Stimulated activated naive CD8-positive, alpha-beta T cell treated with anti-CD3 and anti-CD28 coated beads, Interleukin-15, Interleukin-2, amounts not matched to agents 100 ng/mL and 50 ng/mL, for 24 hours (primary cell): ENCODE data around the gene TTC32.
"Not testable (repeated sequence)": the region's sequence is repeated elsewhere in the genome, so short reads cannot be mapped to it uniquely, and the experiment has no call there.

Experiments used
- H3K27ac Mint-ChIP-seq: one replicate; pipeline ENCODE4 v1.8.0; 2021; ENCODE audit warnings: mild to moderate bottlenecking, mixed read lengths
- H3K27me3 Mint-ChIP-seq: one replicate; pipeline ENCODE4 v1.8.0; 2021; ENCODE audit warnings: mixed read lengths
- H3K36me3 Mint-ChIP-seq: one replicate; pipeline ENCODE4 v1.8.0; 2021; ENCODE audit warnings: low read depth, mixed read lengths
- H3K4me1 Mint-ChIP-seq: one replicate; pipeline ENCODE4 v1.8.0; 2021; ENCODE audit warnings: low read depth, mixed read lengths
- H3K4me3 Mint-ChIP-seq: one replicate; pipeline ENCODE4 v1.8.0; 2021; ENCODE audit warnings: mild to moderate bottlenecking, mixed read lengths
- H3K9me3 Mint-ChIP-seq: one replicate; pipeline ENCODE4 v1.8.0; 2021; ENCODE audit warnings: mixed read lengths

TTC32 gene

GRCh38 chr2:19887510-19887909 lies 14.3 kb downstream of the TTC32 start:
- Mint-ChIP-seq H3K4me1 (peaks cover 21% of the 10 kb centered on the region), H3K36me3 (no peaks in the 10 kb centered on the region), H3K27me3 (no peaks in the 10 kb centered on the region)

GRCh38 chr2:19886261-19886660 lies 15.5 kb downstream of the TTC32 start:
- H3K36me3 Mint-ChIP-seq: no peaks in the 10 kb centered on the region
- no peak overlapping the region for H3K4me3 Mint-ChIP-seq
- H3K27ac Mint-ChIP-seq: no peak overlapping the region
- H3K4me1 Mint-ChIP-seq: peaks cover 10% of the 10 kb centered on the region
- H3K27me3 Mint-ChIP-seq: no peaks in the 10 kb centered on the region
- no peaks in the 10 kb centered on the region for H3K9me3 Mint-ChIP-seq

More at GRCh38 chr2:19887510-19887909, 14.3 kb downstream of the TTC32 start:
- no peaks in the 10 kb centered on the region for H3K9me3 Mint-ChIP-seq
- no peak overlapping the region for H3K27ac Mint-ChIP-seq
- no peak overlapping the region for H3K4me3 Mint-ChIP-seq

GRCh38 chr2:19885791-19886190 lies 16.0 kb downstream of the TTC32 start:
- no peak overlapping the region for H3K4me3 Mint-ChIP-seq
- peaks cover 9% of the 10 kb centered on the region for H3K4me1 Mint-ChIP-seq
- no peak overlapping the region for H3K27ac Mint-ChIP-seq
- no peaks in the 10 kb centered on the region for H3K36me3 Mint-ChIP-seq
- H3K27me3 Mint-ChIP-seq: no peaks in the 10 kb centered on the region
- H3K9me3 Mint-ChIP-seq: no peaks in the 10 kb centered on the region

- H3K27ac Mint-ChIP-seq: no peak overlapping the region
- peaks cover 2% of the 10 kb centered on the region for H3K4me1 Mint-ChIP-seq
- H3K36me3 Mint-ChIP-seq: peaks cover 5% of the 10 kb centered on the region
- no peaks in the 10 kb centered on the region for H3K27me3 Mint-ChIP-seq
- no peaks in the 10 kb centered on the region for H3K9me3 Mint-ChIP-seq
- no peak overlapping the region for H3K4me3 Mint-ChIP-seq
These were observed 17.6 kb downstream of the TTC32 start for GRCh38 chr2:19883971-19884720.

- H3K4me1 Mint-ChIP-seq: no peaks in the 10 kb centered on the region
- H3K4me3 Mint-ChIP-seq: no peak overlapping the region
- H3K27ac Mint-ChIP-seq: no peak overlapping the region
- no peaks in the 10 kb centered on the region for H3K27me3 Mint-ChIP-seq
- peaks cover 6% of the 10 kb centered on the region for H3K36me3 Mint-ChIP-seq
- H3K9me3 Mint-ChIP-seq: no peaks in the 10 kb centered on the region
These were observed 18.3 kb downstream of the TTC32 start for GRCh38 chr2:19883486-19883885.

- H3K4me3 Mint-ChIP-seq: no peak overlapping the region
- no peaks in the 10 kb centered on the region for H3K27me3 Mint-ChIP-seq
- no peaks in the 10 kb centered on the region for H3K9me3 Mint-ChIP-seq
- H3K36me3 Mint-ChIP-seq: peaks cover 6% of the 10 kb centered on the region
- H3K27ac Mint-ChIP-seq: no peak overlapping the region
- H3K4me1 Mint-ChIP-seq: no peaks in the 10 kb centered on the region
These were observed 19.5 kb downstream of the TTC32 start for GRCh38 chr2:19882286-19882685.

GRCh38 chr2:19881908-19882265 lies 19.9 kb downstream of the TTC32 start:
- no peak overlapping the region for H3K4me3 Mint-ChIP-seq
- H3K27me3 Mint-ChIP-seq: no peaks in the 10 kb centered on the region
- H3K4me1 Mint-ChIP-seq: no peaks in the 10 kb centered on the region
- H3K36me3 Mint-ChIP-seq: peaks cover 7% of the 10 kb centered on the region
- no peak overlapping the region for H3K27ac Mint-ChIP-seq
- no peaks in the 10 kb centered on the region for H3K9me3 Mint-ChIP-seq

GRCh38 chr2:19881221-19881907 lies 20.4 kb downstream of the TTC32 start:
- H3K27ac Mint-ChIP-seq: no peak overlapping the region
- peaks cover 12% of the 10 kb centered on the region for H3K36me3 Mint-ChIP-seq
- no peaks in the 10 kb centered on the region for H3K9me3 Mint-ChIP-seq
- no peaks in the 10 kb centered on the region for H3K4me1 Mint-ChIP-seq
- no peak overlapping the region for H3K4me3 Mint-ChIP-seq
- no peaks in the 10 kb centered on the region for H3K27me3 Mint-ChIP-seq

- H3K9me3 Mint-ChIP-seq, H3K27ac Mint-ChIP-seq, H3K4me1 Mint-ChIP-seq, H3K4me3 Mint-ChIP-seq, H3K27me3 Mint-ChIP-seq: not testable (repeated sequence)
- peaks cover 13% of the 10 kb centered on the region for H3K36me3 Mint-ChIP-seq
These were observed 21.6 kb downstream of the TTC32 start for GRCh38 chr2:19880191-19880590.

GRCh38 chr2:19879120-19879519 lies 22.7 kb downstream of the TTC32 start:
- Mint-ChIP-seq H3K36me3 (peaks cover 17% of the 10 kb centered on the region), H3K27me3 (no peaks in the 10 kb centered on the region), H3K4me3 (no peak overlapping the region), H3K4me1 (no peaks in the 10 kb centered on the region), H3K27ac (no peak overlapping the region), H3K9me3 (no peaks in the 10 kb centered on the region)

- peaks cover 17% of the 10 kb centered on the region for H3K36me3 Mint-ChIP-seq
- H3K27ac Mint-ChIP-seq: no peak overlapping the region
- H3K27me3 Mint-ChIP-seq: no peaks in the 10 kb centered on the region
- H3K4me1 Mint-ChIP-seq: no peaks in the 10 kb centered on the region
- no peaks in the 10 kb centered on the region for H3K9me3 Mint-ChIP-seq
- H3K4me3 Mint-ChIP-seq: no peak overlapping the region
These were observed 23.3 kb downstream of the TTC32 start for GRCh38 chr2:19878268-19879046.

GRCh38 chr2:19876751-19877150 lies 25.0 kb downstream of the TTC32 start:
- H3K27ac Mint-ChIP-seq: no peak overlapping the region
- no peaks in the 10 kb centered on the region for H3K9me3 Mint-ChIP-seq
- H3K4me1 Mint-ChIP-seq: no peaks in the 10 kb centered on the region

GRCh38 chr2:19875280-19875679 lies 26.5 kb downstream of the TTC32 start:
- Mint-ChIP-seq H3K9me3 (no peaks in the 10 kb centered on the region), H3K27me3 (no peaks in the 10 kb centered on the region), H3K27ac (no peak overlapping the region), H3K4me3 (no peak overlapping the region), H3K4me1 (no peaks in the 10 kb centered on the region), H3K36me3 (peaks cover 22% of the 10 kb centered on the region)

More at GRCh38 chr2:19876751-19877150, 25.0 kb downstream of the TTC32 start:
- Mint-ChIP-seq H3K36me3 (peaks cover 22% of the 10 kb centered on the region), H3K27me3 (no peaks in the 10 kb centered on the region), H3K4me3 (no peak overlapping the region)

GRCh38 chr2:19874726-19875125 lies 27.1 kb downstream of the TTC32 start:
- Mint-ChIP-seq H3K36me3 (peaks cover 22% of the 10 kb centered on the region), H3K9me3 (no peaks in the 10 kb centered on the region), H3K27me3 (no peaks in the 10 kb centered on the region)

GRCh38 chr2:19873014-19873413 lies 28.8 kb downstream of the TTC32 start:
- H3K4me3 Mint-ChIP-seq: no peak overlapping the region
- H3K27me3 Mint-ChIP-seq: no peaks in the 10 kb centered on the region
- H3K9me3 Mint-ChIP-seq: no peaks in the 10 kb centered on the region
- no peak overlapping the region for H3K27ac Mint-ChIP-seq
- peaks cover 15% of the 10 kb centered on the region for H3K36me3 Mint-ChIP-seq
- H3K4me1 Mint-ChIP-seq: peaks cover 17% of the 10 kb centered on the region

More at GRCh38 chr2:19874726-19875125, 27.1 kb downstream of the TTC32 start:
- H3K27ac Mint-ChIP-seq: no peak overlapping the region
- H3K4me3 Mint-ChIP-seq: no peak overlapping the region
- H3K4me1 Mint-ChIP-seq: peaks cover 2% of the 10 kb centered on the region
